Measurements from ENCODE around the gene KIN.

The KIN gene

DNA sequence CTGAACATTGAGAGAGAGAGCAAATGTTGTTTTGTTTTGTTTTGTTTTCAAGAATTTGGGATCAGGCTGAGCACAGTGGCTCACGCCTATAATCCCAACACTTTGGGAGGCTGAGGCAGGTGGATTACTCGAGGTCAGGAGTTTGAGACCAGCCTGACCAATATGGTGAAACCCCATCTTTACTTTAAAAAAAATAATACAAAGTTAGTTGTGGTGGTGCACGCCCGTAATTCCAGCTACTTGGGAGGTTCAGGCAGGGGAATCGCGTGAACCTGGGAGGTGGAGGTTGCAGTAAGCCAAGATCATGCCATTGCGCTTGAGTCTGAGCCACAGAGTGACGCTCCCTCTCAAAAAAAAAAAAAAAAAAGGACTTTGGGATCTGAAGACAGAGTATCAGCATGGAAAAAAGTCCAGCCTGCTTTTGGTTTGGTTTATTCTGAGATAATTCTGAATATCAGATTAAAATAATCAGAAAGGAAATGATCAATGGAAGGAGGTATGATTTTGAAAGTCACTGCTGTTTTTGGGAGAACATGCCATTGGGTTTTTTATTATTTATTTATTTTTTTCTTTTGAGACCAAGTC, 86.5 kb downstream of the KIN start:
- H2AFZ ChIP-seq (ENCODE audit: low read depth, low read length), result no peak overlapping the region
- H4K20me1 ChIP-seq (ENCODE audit: insufficient read depth, low read length), result no peaks in the 10 kb centered on the region
- no peak overlapping the region for H3K4me2 ChIP-seq (ENCODE audit: low read length)
- H3K9ac ChIP-seq (ENCODE audit: low read length), result no peak overlapping the region
- H3K27me3 ChIP-seq (ENCODE audit: low read depth, low read length), result peaks cover 23% of the 10 kb centered on the region
- TF ChIP-seq, protein P1, sequence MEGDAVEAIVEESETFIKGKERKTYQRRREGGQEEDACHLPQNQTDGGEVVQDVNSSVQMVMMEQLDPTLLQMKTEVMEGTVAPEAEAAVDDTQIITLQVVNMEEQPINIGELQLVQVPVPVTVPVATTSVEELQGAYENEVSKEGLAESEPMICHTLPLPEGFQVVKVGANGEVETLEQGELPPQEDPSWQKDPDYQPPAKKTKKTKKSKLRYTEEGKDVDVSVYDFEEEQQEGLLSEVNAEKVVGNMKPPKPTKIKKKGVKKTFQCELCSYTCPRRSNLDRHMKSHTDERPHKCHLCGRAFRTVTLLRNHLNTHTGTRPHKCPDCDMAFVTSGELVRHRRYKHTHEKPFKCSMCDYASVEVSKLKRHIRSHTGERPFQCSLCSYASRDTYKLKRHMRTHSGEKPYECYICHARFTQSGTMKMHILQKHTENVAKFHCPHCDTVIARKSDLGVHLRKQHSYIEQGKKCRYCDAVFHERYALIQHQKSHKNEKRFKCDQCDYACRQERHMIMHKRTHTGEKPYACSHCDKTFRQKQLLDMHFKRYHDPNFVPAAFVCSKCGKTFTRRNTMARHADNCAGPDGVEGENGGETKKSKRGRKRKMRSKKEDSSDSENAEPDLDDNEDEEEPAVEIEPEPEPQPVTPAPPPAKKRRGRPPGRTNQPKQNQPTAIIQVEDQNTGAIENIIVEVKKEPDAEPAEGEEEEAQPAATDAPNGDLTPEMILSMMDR (IDR thresholded peaks at IDR 0.05; ENCODE audit: low read depth, low read length), result no peak
- TF ChIP-seq EZH2phosphoT487 (IDR thresholded peaks at IDR 0.05; ENCODE audit: low read depth), result no peak
- no peaks in the 10 kb centered on the region for H3K9me3 ChIP-seq (ENCODE audit: insufficient read depth, low read length)
- H3K36me3 ChIP-seq (replicated peaks; ENCODE audit: low read depth, low read length), result no peaks in the 10 kb centered on the region
- no peaks in the 10 kb centered on the region for H3K4me1 ChIP-seq (ENCODE audit: low read length)
- no peaks in the 10 kb centered on the region for H3K79me2 ChIP-seq (ENCODE audit: low read length)
- H3K4me3 ChIP-seq (ENCODE audit: low read length), result no peak overlapping the region
- no peak overlapping the region for H3K27ac ChIP-seq (ENCODE audit: low read length)
